Inflammatory macrophage (primary cell): ENCODE results near the gene BCAP31.
A peak's percentile ranks its signal among the peaks of the same experiment; 100 is the strongest.
"Not testable (repeated sequence)": the region's sequence is repeated elsewhere in the genome, so short reads cannot be mapped to it uniquely, and the experiment has no call there.

Experiments used
- DNase-seq, 2 donors: peaks; one replicate each; pipeline ENCODE4 v3.0.0-alpha.2; 2020 to 2022

The BCAP31 gene

GRCh38 chrX:153708415-153708814, 15.8 kb downstream of the BCAP31 start:
- peak; percentile 69 to 79 for DNase-seq

- DNase-seq: no peak
These were observed 16.8 kb downstream of the BCAP31 start for GRCh38 chrX:153707406-153707805.

GRCh38 chrX:153706799-153707198, 17.4 kb downstream of the BCAP31 start:
- no peak for DNase-seq

- DNase-seq: not testable (repeated sequence)
These were observed 18.7 kb downstream of the BCAP31 start for GRCh38 chrX:153705403-153706060.

- DNase-seq: not testable (repeated sequence)
These were observed 19.4 kb downstream of the BCAP31 start for GRCh38 chrX:153704631-153705402.

- no peak for DNase-seq
These were observed 20.1 kb downstream of the BCAP31 start for GRCh38 chrX:153704021-153704526.

- no peak for DNase-seq
These were observed 21.2 kb downstream of the BCAP31 start for GRCh38 chrX:153703036-153703370.

GRCh38 chrX:153702336-153703035, 21.7 kb downstream of the BCAP31 start:
- no peak for DNase-seq

GRCh38 chrX:153701706-153702105, 22.5 kb downstream of the BCAP31 start:
- no peak for DNase-seq

GRCh38 chrX:153700967-153701366, 23.2 kb downstream of the BCAP31 start:
- no peak for DNase-seq

- no peak for DNase-seq
These were observed 23.7 kb downstream of the BCAP31 start for GRCh38 chrX:153700376-153700945.

GRCh38 chrX:153699784-153700371, 24.3 kb downstream of the BCAP31 start:
- not testable (repeated sequence) for DNase-seq

- not testable (repeated sequence) for DNase-seq
These were observed 24.9 kb downstream of the BCAP31 start for GRCh38 chrX:153699210-153699783.

- no peak for DNase-seq
These were observed 26.0 kb downstream of the BCAP31 start for GRCh38 chrX:153697924-153698865.

- DNase-seq: not testable (repeated sequence)
These were observed 27.0 kb downstream of the BCAP31 start for GRCh38 chrX:153696986-153697722.

GRCh38 chrX:153696538-153696937, 27.6 kb downstream of the BCAP31 start:
- DNase-seq: not testable (repeated sequence)

GRCh38 chrX:153696100-153696499, 28.1 kb downstream of the BCAP31 start:
- no peak for DNase-seq

GRCh38 chrX:153694687-153695270, 29.4 kb downstream of the BCAP31 start:
- DNase-seq: no peak

GRCh38 chrX:153694256-153694655, 29.9 kb downstream of the BCAP31 start:
- not testable (repeated sequence) for DNase-seq
